ENCODE data around the gene SPATA13.
"Not testable (repeated sequence)": the region's sequence is repeated elsewhere in the genome, so short reads cannot be mapped to it uniquely, and the experiment has no call there.

SPATA13 gene

DNA sequence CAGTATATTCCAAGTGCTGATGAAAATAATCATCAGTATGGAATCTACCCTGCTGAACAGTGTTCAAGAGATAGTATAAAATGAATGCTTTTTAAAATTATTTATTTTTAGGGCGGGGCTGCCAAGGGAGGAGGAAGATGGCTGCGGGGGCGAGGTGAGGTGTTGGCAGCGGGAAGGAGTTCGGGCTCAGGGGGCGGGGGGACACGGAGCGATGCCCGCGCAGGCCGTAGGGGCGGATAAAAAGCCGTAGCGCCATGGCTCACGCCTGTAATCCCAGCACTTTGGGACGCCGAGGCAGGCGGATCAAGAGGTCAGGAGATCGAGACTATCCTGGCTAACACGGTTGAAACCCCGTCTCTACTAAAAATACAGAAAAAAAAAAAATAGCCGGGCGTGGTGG, 167.1 kb downstream of the SPATA13 start:
- not testable (repeated sequence) for DNase-seq

- DNase-seq, result no peak
Measured at GRCh38 chr13:24328145-24328544, 167.6 kb downstream of the SPATA13 start.

DNA sequence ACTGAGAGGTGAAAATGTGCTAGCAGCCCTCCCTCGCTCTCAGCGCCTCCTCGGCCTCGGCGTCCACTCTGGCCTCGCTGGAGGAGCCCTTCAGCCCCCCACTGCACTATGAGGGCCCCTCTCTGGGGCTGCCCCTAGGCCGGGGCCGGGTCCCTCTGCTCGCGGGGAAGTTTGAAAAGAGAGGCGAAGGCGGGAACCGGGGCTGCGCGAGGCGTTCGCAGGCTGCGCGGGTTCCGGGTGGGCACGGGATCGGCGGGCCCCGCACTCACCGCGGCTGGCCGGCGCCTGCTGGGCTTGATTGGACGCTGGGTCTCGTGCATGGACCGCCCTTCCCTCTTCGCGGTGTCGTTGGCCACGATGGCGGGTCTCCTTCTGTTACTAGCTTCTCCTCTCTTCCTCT, 178.2 kb downstream of the SPATA13 start:
- no peak for DNase-seq

DNA sequence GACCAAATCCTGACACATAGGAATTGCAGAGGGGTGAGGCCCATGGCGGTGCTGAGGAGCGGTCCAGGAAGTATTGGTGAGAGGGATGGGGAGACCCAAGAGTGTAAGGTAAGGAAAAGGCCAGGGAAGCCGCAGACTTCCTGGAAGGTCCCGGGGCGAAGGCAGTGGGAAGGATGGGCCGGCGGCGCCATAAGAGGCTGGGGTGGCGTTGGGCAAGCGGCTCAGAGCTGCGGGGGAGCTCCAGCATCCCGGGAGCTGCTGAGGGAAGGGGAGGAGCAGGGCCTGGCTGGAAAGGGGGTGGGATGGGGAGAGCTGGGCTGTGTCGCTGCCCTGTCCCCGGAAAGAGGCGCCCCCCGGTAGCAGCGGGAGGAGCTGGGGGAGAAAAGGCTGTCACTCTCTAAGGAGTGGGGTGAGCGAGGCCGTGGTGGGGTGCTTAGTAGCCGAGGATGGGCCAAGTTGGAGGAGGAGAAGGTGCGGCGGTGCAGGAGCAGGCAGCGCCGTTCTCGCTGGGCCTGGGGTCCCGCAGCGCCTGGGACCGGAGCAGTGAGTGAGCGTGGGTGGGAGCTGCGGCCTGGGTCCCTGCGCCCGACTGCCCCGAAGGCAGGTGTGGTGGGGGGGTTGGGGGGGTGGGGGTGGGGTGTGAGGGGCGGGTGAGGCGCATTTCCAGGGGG, 179.6 kb downstream of the SPATA13 start:
- no peak for DNase-seq

DNA sequence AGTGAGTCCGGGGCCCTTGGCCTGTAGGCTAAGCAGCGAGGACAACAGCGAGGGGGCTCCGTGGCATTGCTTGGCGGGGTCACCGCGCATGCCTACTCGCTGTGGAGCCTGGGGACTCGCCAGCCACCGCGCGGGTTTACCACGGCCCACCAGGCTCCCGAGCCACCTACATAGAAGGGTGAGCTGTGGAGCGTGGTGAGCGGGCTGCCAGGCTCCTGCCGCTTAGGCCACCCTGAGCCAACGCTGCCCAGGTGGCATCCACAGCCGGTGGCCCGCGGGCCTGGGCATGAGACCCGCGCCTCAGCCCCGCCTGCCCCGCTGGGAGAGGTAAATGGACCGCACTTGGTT, 180.1 kb downstream of the SPATA13 start:
- DNase-seq, result no peak

GRCh38 chr13:24341439-24341838, 180.9 kb downstream of the SPATA13 start:
- peak; percentile 63 for DNase-seq

GRCh38 chr13:24348385-24348784, 187.9 kb downstream of the SPATA13 start:
- no peak for DNase-seq

DNA sequence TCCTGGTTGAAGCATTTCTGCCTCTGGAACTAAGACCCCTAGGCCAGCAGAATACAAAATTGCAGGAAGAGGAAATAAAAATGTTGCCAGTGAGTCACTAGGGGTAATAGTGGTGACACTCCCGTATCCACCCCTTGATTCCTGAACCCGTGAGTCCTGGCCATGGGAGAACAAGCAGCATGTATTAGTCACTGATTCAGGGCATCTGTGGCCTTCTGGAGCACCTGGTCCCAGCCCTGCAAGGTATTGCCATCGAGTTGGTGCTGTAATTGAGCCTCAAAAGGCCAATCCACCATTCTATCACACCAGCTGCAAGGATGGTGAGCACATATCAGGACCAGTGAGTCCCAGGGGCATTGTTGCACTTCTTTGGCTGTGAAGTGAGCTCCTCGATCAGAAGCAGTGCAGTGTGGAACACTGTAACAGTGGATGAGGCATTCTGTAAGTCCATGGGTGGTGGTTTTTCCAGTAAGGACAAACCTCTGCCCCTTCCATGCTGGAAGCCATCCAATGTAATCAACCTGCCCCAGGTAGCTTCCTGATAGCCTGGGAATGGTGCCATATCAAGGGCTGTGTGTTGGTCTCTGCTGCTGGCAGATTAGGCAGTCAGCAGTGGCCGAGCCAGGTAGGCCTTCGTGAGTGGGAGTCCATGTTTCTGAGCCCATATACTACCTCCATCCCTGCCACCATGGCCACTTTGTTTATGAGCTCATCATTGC, 188.4 kb downstream of the SPATA13 start:
- peak; percentile 91 for DNase-seq

GRCh38 chr13:24349778-24350664, 189.5 kb downstream of the SPATA13 start:
- DNase-seq, result not testable (repeated sequence)

DNA sequence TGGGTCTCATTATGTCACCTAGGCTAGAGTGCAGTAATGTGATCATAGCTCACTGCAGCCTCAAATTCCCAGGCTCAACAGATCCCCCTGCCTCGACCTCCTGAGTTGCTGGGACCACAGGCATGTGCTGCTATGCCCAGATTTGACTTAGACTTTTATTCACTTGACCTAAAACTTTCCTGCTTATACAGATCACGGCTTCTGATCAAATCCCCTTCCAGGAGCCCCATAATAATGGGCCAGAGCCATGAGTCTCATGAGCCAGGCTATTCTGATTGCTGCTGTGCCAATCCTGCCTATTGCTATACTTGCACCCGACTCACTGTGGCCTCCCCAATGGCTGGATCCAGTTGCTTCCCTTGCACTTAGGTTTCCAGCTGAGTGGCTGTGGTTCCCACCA, 190.9 kb downstream of the SPATA13 start:
- DNase-seq, result no peak

DNA sequence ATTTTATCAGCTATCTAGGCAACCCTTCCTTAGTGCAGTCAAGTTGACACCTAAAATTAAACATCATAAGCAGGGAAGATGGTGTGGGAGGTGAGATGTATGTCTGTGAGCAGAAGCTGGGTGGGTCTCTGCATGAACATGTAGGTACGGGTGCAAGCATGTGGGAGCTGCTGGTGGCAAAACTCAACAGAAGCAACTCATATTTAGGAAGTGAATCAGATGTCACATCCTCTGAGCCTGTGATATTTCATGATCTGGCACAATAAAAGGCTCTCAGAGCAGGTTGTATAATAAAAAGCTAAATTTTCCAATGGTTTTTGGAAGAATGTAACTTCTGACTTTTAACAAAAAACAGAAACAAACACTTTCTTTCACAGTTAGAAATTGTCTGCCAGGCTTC, 193.2 kb downstream of the SPATA13 start:
- DNase-seq, result no peak

DNA sequence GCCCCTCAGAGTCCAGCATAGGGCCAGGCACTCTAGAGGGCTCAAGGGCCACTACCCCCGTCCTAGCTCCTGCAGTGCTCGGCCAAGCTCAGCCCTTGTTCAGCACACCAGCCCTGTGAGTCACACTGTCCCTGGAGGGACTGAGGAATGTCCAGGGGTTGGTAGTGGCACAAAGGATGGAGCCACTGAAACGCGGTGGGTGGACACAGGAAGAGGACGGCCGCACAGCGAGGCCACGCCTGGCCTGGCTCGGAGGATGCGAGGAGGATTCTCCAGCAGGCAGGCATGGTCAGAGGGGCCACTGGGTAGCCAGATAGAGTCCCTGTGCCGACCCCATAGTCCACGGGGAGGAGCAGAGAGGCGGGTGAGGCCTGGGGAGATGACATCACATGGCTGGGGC, 194.6 kb downstream of the SPATA13 start:
- no peak for DNase-seq

DNA sequence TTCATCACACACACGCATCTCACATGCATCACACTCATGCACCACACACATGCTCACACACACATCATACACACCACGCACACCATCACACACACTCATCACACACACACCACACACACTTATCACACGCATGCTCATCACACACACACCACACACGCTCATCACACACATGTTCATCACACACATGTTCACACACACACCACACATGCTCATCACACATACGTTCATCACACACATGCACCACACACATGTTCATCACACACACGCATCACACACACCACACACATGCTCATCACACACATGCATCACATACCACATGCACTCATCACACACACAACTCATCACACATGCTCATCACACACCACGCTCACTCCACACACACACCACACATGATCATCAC, 195.8 kb downstream of the SPATA13 start:
- no peak for DNase-seq
